HepG2 (cell line): ENCODE data around the gene SMIM44. TPM values are rescaled to one million over a fixed set of nuclear protein-coding genes. Genes with fewer than 3 reads are reported as not detected.
A peak's percentile ranks its signal among the peaks of the same experiment; 100 is the strongest.

Source experiments
- ARHGAP35 ChIP-seq: sonication (generic); formaldehyde crosslinking; IDR thresholded peaks from 2 replicates; pipeline ENCODE4 v1.9.0; 2022; ENCODE audit warnings: mild to moderate bottlenecking, inconsistent platforms, moderate library complexity, missing genetic modification reagents, borderline replicate concordance
- ATF7 ChIP-seq, 2 experiments: fragments of 450-650 bp in 1 of 2; sonication (generic) in 1 of 2; formaldehyde crosslinking in 1 of 2; IDR thresholded peaks; 2 replicates each; pipeline versions ENCODE4 v1.4.0 to v1.6.1; 2016 to 2020; ENCODE audit warnings: antibody characterized with exemption in 1 of 2, mild to moderate bottlenecking in 1 of 2, missing genetic modification reagents in 1 of 2
- FOSL2 ChIP-seq: sonication (generic); formaldehyde crosslinking; IDR thresholded peaks from 2 replicates; pipeline ENCODE4 v1.4.0; 2020; ENCODE audit warnings: missing genetic modification reagents
- HNF4A ChIP-seq: sonication (generic); formaldehyde crosslinking; IDR thresholded peaks from 2 replicates; pipeline ENCODE4 v1.4.0; 2020; ENCODE audit warnings: missing genetic modification reagents
- MYC ChIP-seq: sonication (generic); formaldehyde crosslinking; IDR thresholded peaks from 2 replicates; pipeline ENCODE4 v1.9.0; 2021; ENCODE audit warnings: missing genetic modification reagents, borderline replicate concordance
- NBN ChIP-seq: fragments of 450-650 bp; conservative IDR thresholded peaks from 2 replicates; pipeline ENCODE4 v1.6.1; 2017
- POGZ ChIP-seq: sonication (generic); formaldehyde crosslinking; IDR thresholded peaks from 2 replicates; pipeline ENCODE4 v1.4.0; 2020; ENCODE audit warnings: mild to moderate bottlenecking, missing genetic modification reagents
- POLR2A ChIP-seq, 2 experiments: IDR thresholded peaks; 2 replicates each; pipeline ENCODE4 v1.6.1; 2011; ENCODE audit warnings: low read depth in 2 of 2, low read length in 2 of 2, mild to moderate bottlenecking in 1 of 2, moderate library complexity in 1 of 2; ENCODE audit not compliant: insufficient read depth in 1 of 2
- ZNF121 ChIP-seq: sonication (generic); formaldehyde crosslinking; IDR thresholded peaks from 2 replicates; pipeline ENCODE4 v1.5.0; 2020; ENCODE audit warnings: mild to moderate bottlenecking, missing genetic modification reagents
- ZNF124 ChIP-seq: sonication (generic); formaldehyde crosslinking; IDR thresholded peaks from 2 replicates; pipeline ENCODE4 v1.4.0; 2020; ENCODE audit warnings: missing genetic modification reagents
- ZNF75D ChIP-seq: sonication (generic); formaldehyde crosslinking; IDR thresholded peaks from 2 replicates; pipeline ENCODE4 v1.8.1; 2023; ENCODE audit warnings: missing genetic modification reagents, mild to moderate bottlenecking, borderline replicate concordance
- polyA plus RNA-seq, 8 experiments: library from polyadenylated mRNA; depleted of rRNA in 3 of 8; stranded (reverse) in 7 of 8; unstranded in 1 of 8; fragments of >200 nt; fragmentation: Illumina TruSeq in 4 of 8; extraction: Trizol in 4 of 8; gene quantifications; 2 replicates each; pipeline versions ENCODE4 v1.2.1 to v1.2.3, GENCODE V29; 2011 to 2016; ENCODE audit warnings: low read depth in 4 of 8, missing spikeins in 1 of 8, mixed read lengths in 1 of 8; ENCODE audit not compliant: insufficient read depth in 1 of 8
- total RNA-seq, 5 experiments: library from RNA; depleted of rRNA; stranded (reverse); fragments of >200 nt; fragmentation: Illumina TruSeq; extraction: Trizol; gene quantifications; 2 replicates each; pipeline ENCODE4 v1.2.3, GENCODE V29; 2016; ENCODE audit warnings: low read depth in 1 of 5
- TF ChIP-seq, protein P1 (sequence below): sonication (generic); formaldehyde crosslinking; IDR thresholded peaks from 2 replicates; pipeline ENCODE4 v1.4.0; 2020; ENCODE audit warnings: missing genetic modification reagents, borderline replicate concordance
- TF ChIP-seq, protein P2 (sequence below): sonication (generic); formaldehyde crosslinking; IDR thresholded peaks from 2 replicates; pipeline ENCODE4 v1.4.0; 2020; ENCODE audit warnings: missing genetic modification reagents
- TF ChIP-seq, protein P3 (sequence below): IDR thresholded peaks from 2 replicates; pipeline ENCODE4 v1.6.1; 2018; ENCODE audit warnings: missing genetic modification reagents
- TF ChIP-seq, protein P4 (sequence below), 2 experiments: sonication (generic) in 1 of 2; formaldehyde crosslinking in 1 of 2; IDR thresholded peaks; 2 replicates each; pipeline versions ENCODE4 v1.4.0 to v1.6.1; 2018 to 2020; ENCODE audit warnings: missing genetic modification reagents in 2 of 2, borderline replicate concordance in 1 of 2, low read depth in 1 of 2, mild to moderate bottlenecking in 1 of 2, missing biosample characterization in 1 of 2
- TF ChIP-seq, protein P5 (sequence below): sonication (generic); formaldehyde crosslinking; IDR thresholded peaks from 2 replicates; pipeline ENCODE4 v1.8.0; 2022; ENCODE audit warnings: mild to moderate bottlenecking, missing genetic modification reagents, borderline replicate concordance
- TF ChIP-seq, protein P6 (sequence below): sonication (generic); formaldehyde crosslinking; IDR thresholded peaks from 2 replicates; pipeline ENCODE4 v1.9.0; 2022; ENCODE audit warnings: low read depth, missing genetic modification reagents

SMIM44 gene
- total and polyA plus RNA-seq, 2 of the 13 experiments (the other 11 are each of a cell fraction or from before 2014, with no cell fraction given) = not detected

DNA sequence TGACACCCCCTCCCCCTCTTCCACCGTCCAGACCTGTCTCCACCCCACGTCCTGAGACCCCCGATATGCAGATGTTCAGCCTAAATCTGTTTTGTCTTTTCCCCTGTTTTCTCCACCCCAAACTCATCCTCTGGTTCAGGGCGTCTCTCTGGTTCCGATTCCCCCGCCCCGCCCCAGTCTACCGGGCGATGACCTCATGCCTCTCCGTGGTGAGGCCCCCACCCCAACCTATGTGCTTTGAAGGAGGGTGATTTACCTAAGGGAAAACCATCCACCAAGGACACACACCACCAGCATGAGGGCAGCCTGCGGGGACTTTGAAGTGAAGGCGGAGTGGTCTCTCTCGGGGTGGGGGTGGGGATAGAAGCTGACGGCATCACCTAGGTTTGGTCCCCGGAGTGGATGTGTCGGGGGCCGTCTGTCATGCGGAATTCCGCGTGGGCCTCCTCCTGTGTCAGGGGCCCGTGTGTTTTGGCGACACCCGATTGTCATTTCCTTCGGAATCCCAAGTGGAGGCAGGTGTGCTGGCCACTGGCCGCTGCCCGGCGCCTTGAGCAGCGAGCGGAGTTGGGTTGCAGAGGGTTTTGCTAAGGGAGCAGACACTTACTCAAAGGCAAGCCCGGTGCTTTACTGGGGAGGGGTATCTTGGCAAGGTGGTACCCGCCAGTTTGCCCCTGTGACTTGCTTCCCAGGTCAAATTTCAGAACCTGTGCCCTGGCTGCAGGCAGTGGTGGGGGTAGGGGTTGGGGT, 24.3 kb upstream of the SMIM44 start (continued):
- TF ChIP-seq, protein P1, sequence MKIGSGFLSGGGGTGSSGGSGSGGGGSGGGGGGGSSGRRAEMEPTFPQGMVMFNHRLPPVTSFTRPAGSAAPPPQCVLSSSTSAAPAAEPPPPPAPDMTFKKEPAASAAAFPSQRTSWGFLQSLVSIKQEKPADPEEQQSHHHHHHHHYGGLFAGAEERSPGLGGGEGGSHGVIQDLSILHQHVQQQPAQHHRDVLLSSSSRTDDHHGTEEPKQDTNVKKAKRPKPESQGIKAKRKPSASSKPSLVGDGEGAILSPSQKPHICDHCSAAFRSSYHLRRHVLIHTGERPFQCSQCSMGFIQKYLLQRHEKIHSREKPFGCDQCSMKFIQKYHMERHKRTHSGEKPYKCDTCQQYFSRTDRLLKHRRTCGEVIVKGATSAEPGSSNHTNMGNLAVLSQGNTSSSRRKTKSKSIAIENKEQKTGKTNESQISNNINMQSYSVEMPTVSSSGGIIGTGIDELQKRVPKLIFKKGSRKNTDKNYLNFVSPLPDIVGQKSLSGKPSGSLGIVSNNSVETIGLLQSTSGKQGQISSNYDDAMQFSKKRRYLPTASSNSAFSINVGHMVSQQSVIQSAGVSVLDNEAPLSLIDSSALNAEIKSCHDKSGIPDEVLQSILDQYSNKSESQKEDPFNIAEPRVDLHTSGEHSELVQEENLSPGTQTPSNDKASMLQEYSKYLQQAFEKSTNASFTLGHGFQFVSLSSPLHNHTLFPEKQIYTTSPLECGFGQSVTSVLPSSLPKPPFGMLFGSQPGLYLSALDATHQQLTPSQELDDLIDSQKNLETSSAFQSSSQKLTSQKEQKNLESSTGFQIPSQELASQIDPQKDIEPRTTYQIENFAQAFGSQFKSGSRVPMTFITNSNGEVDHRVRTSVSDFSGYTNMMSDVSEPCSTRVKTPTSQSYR (CRISPR knock-in tag) = peak; percentile 81
- TF ChIP-seq, protein P2, sequence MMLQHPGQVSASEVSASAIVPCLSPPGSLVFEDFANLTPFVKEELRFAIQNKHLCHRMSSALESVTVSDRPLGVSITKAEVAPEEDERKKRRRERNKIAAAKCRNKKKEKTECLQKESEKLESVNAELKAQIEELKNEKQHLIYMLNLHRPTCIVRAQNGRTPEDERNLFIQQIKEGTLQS (CRISPR knock-in tag) = 0 out of 2 replicates have a peak, but pooled peaks have one; percentile 59
- TF ChIP-seq NBN (no peak), HNF4A (no peak), POLR2A (IDR thresholded peaks at IDR 0.05; ENCODE audit: insufficient read depth in 1 of 2, low read depth in 2 of 2, low read length in 2 of 2) (0 out of 4 replicates have a peak, but pooled peaks of 1 of the 2 experiments have one; percentile 25), ZNF75D (no peak), POGZ (CRISPR knock-in tag) (peak; percentile 25; the same call in 1 of the 2 replicates), ARHGAP35 (CRISPR knock-in tag) (no peak), MYC (CRISPR knock-in tag) (no peak; the same call in 1 of the 2 replicates), ZNF124 (CRISPR knock-in tag) (no peak), FOSL2 (peak; percentile 39), ZNF121 (CRISPR knock-in tag) (no peak), ATF7 (IDR thresholded peaks at IDR 0.05) (peak; percentile 80), ATF7 (CRISPR knock-in tag; IDR thresholded peaks at IDR 0.05) (peak; percentile 93)
- TF ChIP-seq, protein P3, sequence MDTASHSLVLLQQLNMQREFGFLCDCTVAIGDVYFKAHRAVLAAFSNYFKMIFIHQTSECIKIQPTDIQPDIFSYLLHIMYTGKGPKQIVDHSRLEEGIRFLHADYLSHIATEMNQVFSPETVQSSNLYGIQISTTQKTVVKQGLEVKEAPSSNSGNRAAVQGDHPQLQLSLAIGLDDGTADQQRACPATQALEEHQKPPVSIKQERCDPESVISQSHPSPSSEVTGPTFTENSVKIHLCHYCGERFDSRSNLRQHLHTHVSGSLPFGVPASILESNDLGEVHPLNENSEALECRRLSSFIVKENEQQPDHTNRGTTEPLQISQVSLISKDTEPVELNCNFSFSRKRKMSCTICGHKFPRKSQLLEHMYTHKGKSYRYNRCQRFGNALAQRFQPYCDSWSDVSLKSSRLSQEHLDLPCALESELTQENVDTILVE (CRISPR knock-in tag) = no peak
- TF ChIP-seq, protein P4, sequence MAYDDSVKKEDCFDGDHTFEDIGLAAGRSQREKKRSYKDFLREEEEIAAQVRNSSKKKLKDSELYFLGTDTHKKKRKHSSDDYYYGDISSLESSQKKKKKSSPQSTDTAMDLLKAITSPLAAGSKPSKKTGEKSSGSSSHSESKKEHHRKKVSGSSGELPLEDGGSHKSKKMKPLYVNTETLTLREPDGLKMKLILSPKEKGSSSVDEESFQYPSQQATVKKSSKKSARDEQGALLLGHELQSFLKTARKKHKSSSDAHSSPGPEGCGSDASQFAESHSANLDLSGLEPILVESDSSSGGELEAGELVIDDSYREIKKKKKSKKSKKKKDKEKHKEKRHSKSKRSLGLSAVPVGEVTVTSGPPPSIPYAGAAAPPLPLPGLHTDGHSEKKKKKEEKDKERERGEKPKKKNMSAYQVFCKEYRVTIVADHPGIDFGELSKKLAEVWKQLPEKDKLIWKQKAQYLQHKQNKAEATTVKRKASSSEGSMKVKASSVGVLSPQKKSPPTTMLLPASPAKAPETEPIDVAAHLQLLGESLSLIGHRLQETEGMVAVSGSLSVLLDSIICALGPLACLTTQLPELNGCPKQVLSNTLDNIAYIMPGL (CRISPR knock-in tag; IDR thresholded peaks at IDR 0.05; ENCODE audit: borderline replicate concordance in 1 of 2, low read depth in 1 of 2) = peak in 1 of 2 experiments; percentile 53; a peak in 1 of 4 replicates
- TF ChIP-seq, protein P5, sequence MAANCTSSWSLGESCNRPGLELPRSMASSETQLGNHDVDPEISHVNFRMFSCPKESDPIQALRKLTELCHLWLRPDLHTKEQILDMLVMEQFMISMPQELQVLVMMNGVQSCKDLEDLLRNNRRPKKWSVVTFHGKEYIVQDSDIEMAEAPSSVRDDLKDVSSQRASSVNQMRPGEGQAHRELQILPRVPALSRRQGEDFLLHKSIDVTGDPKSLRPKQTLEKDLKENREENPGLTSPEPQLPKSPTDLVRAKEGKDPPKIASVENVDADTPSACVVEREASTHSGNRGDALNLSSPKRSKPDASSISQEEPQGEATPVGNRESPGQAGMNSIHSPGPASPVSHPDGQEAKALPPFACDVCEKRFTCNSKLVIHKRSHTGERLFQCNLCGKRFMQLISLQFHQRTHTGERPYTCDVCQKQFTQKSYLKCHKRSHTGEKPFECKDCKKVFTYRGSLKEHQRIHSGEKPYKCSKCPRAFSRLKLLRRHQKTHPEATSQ = no peak
- TF ChIP-seq, protein P6, sequence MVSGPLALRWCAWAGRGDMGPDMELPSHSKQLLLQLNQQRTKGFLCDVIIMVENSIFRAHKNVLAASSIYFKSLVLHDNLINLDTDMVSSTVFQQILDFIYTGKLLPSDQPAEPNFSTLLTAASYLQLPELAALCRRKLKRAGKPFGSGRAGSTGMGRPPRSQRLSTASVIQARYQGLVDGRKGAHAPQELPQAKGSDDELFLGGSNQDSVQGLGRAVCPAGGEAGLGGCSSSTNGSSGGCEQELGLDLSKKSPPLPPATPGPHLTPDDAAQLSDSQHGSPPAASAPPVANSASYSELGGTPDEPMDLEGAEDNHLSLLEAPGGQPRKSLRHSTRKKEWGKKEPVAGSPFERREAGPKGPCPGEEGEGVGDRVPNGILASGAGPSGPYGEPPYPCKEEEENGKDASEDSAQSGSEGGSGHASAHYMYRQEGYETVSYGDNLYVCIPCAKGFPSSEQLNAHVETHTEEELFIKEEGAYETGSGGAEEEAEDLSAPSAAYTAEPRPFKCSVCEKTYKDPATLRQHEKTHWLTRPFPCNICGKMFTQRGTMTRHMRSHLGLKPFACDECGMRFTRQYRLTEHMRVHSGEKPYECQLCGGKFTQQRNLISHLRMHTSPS (CRISPR knock-in tag) = no peak
